ENCODE measurements around the gene NHLRC1. TPM values are rescaled to one million over a fixed set of nuclear protein-coding genes. Genes with fewer than 3 reads are reported as not detected.

Gene NHLRC1
- total and polyA plus RNA-seq, 2 of the 13 experiments (the other 11 are each of a cell fraction or from before 2014, with no cell fraction given): 0.04 to 0.11 TPM

DNA sequence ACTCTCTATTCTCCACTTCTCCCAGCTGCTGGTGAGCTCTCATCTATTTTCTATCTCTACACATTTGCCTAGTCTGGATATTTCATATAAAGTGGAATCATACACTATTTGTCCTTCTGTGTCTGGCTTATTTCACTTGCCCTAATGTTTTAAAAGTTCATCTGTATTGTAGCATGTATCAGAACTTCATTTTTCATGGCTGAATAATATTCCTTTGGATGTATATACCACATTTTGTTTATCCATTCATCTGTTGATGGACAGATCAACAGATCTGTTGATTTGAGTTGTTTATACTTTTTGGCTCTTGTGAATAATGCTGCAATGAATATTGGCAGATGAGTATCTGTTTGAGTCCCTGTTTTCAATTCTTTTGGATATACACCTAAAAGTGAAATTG lies 49.6 kb downstream of the NHLRC1 start:
- no peaks in the 10 kb centered on the region for H4K20me1 ChIP-seq (ENCODE audit: insufficient read depth, low read length)
- H3K27me3 ChIP-seq (ENCODE audit: control insufficient read depth in 1 of 2, insufficient read depth in 2 of 2, low read length in 2 of 2): no peaks in the 10 kb centered on the region; a peak in 1 of 5 replicates
- DNase-seq (ENCODE audit: low spot score) (no peak), FAIRE-seq (no peak), ATAC-seq (no peak)
- BruUV-seq (replicated peaks): no TSS peak
- TF ChIP-seq SRF (IDR thresholded peaks at IDR 0.05; ENCODE audit: low read depth, low read length) (no peak), KMT2A (CRISPR knock-in tag; IDR thresholded peaks at IDR 0.05) (no peak), ZNF296 (CRISPR knock-in tag; conservative IDR thresholded peaks at IDR 0.05) (no peak), DBP (CRISPR knock-in tag; IDR thresholded peaks at IDR 0.05; ENCODE audit: not compliant biosample characterization) (no peak), SMYD3 (CRISPR knock-in tag; IDR thresholded peaks at IDR 0.05) (no peak), SOX6 (IDR thresholded peaks at IDR 0.05) (no peak), SOX6 (CRISPR knock-in tag; IDR thresholded peaks at IDR 0.05) (no peak), TIGD3 (CRISPR knock-in tag; IDR thresholded peaks at IDR 0.05; ENCODE audit: borderline replicate concordance) (no peak)
- TF ChIP-seq, protein P1, sequence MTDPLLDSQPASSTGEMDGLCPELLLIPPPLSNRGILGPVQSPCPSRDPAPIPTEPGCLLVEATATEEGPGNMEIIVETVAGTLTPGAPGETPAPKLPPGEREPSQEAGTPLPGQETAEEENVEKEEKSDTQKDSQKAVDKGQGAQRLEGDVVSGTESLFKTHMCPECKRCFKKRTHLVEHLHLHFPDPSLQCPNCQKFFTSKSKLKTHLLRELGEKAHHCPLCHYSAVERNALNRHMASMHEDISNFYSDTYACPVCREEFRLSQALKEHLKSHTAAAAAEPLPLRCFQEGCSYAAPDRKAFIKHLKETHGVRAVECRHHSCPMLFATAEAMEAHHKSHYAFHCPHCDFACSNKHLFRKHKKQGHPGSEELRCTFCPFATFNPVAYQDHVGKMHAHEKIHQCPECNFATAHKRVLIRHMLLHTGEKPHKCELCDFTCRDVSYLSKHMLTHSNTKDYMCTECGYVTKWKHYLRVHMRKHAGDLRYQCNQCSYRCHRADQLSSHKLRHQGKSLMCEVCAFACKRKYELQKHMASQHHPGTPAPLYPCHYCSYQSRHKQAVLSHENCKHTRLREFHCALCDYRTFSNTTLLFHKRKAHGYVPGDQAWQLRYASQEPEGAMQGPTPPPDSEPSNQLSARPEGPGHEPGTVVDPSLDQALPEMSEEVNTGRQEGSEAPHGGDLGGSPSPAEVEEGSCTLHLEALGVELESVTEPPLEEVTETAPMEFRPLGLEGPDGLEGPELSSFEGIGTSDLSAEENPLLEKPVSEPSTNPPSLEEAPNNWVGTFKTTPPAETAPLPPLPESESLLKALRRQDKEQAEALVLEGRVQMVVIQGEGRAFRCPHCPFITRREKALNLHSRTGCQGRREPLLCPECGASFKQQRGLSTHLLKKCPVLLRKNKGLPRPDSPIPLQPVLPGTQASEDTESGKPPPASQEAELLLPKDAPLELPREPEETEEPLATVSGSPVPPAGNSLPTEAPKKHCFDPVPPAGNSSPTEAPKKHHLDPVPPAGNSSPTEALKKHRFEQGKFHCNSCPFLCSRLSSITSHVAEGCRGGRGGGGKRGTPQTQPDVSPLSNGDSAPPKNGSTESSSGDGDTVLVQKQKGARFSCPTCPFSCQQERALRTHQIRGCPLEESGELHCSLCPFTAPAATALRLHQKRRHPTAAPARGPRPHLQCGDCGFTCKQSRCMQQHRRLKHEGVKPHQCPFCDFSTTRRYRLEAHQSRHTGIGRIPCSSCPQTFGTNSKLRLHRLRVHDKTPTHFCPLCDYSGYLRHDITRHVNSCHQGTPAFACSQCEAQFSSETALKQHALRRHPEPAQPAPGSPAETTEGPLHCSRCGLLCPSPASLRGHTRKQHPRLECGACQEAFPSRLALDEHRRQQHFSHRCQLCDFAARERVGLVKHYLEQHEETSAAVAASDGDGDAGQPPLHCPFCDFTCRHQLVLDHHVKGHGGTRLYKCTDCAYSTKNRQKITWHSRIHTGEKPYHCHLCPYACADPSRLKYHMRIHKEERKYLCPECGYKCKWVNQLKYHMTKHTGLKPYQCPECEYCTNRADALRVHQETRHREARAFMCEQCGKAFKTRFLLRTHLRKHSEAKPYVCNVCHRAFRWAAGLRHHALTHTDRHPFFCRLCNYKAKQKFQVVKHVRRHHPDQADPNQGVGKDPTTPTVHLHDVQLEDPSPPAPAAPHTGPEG (CRISPR knock-in tag; IDR thresholded peaks at IDR 0.05): no peak
- TF ChIP-seq, protein P2, sequence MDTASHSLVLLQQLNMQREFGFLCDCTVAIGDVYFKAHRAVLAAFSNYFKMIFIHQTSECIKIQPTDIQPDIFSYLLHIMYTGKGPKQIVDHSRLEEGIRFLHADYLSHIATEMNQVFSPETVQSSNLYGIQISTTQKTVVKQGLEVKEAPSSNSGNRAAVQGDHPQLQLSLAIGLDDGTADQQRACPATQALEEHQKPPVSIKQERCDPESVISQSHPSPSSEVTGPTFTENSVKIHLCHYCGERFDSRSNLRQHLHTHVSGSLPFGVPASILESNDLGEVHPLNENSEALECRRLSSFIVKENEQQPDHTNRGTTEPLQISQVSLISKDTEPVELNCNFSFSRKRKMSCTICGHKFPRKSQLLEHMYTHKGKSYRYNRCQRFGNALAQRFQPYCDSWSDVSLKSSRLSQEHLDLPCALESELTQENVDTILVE (CRISPR knock-in tag; IDR thresholded peaks at IDR 0.05): no peak
- H3K27ac ChIP-seq (ENCODE audit: extremely low read length, insufficient read depth, low read length): no peak overlapping the region
- no peak overlapping the region for H2AFZ ChIP-seq (ENCODE audit: low read length)
- ChIA-PET CTCF (ENCODE audit: low intra/inter-chr PET ratio, low total read pairs) (no interaction called here), POLR2A (no interaction called here)
- peaks cover 12% of the 10 kb centered on the region for H3K9me3 ChIP-seq (ENCODE audit: low read length)
- H3K4me2 ChIP-seq (ENCODE audit: low read depth, low read length): no peak overlapping the region
- H3K4me1 ChIP-seq (ENCODE audit: insufficient read depth, low read length): no peaks in the 10 kb centered on the region
- H3K9ac ChIP-seq (ENCODE audit: insufficient read depth, low read depth, low read length): no peak overlapping the region
- in situ Hi-C loops (cut with HindIII; ENCODE audit: extremely low pct_ligation_motif_present, low pct_unique_long_range_greater_than_20kb) (no loop called here), intact Hi-C loops (cut with micrococcal nuclease; ENCODE audit: unreplicated experiment) (no loop called here)
- H3K79me2 ChIP-seq (ENCODE audit: insufficient read depth, low read length): no peaks in the 10 kb centered on the region
- no peaks in the 10 kb centered on the region for H3K36me3 ChIP-seq (replicated peaks in 1 of 2; ENCODE audit: control insufficient read depth in 1 of 2, insufficient read depth in 2 of 2, low read length in 2 of 2)
- H3K4me3 ChIP-seq (replicated peaks in 1 of 3; ENCODE audit: insufficient read depth in 1 of 3, low read depth in 2 of 3, low read length in 3 of 3): no peak overlapping the region
